Naive thymus-derived CD4-positive, alpha-beta T cell (primary cell): ENCODE results near the gene TMEM234. TPM values are rescaled to one million over a fixed set of nuclear protein-coding genes. Genes with fewer than 3 reads are reported as not detected.
A peak's percentile ranks its signal among the peaks of the same experiment; 100 is the strongest.

Source experiments
- ATAC-seq: fragments of 150-1000 bp; cut with Tn5 transposase; 2 replicates; pipeline ENCODE4 v1.10.0; 2021; ENCODE audit warnings: mild to moderate bottlenecking, moderate library complexity
- CTCF ChIA-PET: fragments of 350-600 bp; sonication (Branson Sonifier 250); formaldehyde crosslinking; loops from one replicate; lab custom pipeline; 2021; ENCODE audit warnings: antibody characterized with exemption; lab: Charles Lee
- POLR2A ChIA-PET: fragments of 350-600 bp; sonication (Branson Sonifier 250); formaldehyde crosslinking; loops from one replicate; lab custom pipeline; 2021; ENCODE audit warnings: antibody characterized with exemption, inconsistent platforms; lab: Charles Lee
- DNase-seq, 9 donors: peaks; one replicate each; pipeline versions ENCODE4 v3.0.0 to v3.0.0-alpha.2; 2020 to 2022; ENCODE audit warnings: mixed read lengths in 1 of 9
- H3K27ac ChIP-seq: one replicate; pipeline ENCODE4 v1.7.0; 2013; ENCODE audit warnings: mild to moderate bottlenecking, low read depth, low read length, moderate library complexity
- H3K27me3 ChIP-seq, 2 donors: one replicate each; pipeline ENCODE4 v1.7.0; 2013; ENCODE audit warnings: low read length in 2 of 2, mild to moderate bottlenecking in 2 of 2, moderate library complexity in 2 of 2; ENCODE audit not compliant: control insufficient read depth in 2 of 2, insufficient read depth in 2 of 2
- H3K36me3 ChIP-seq, 3 experiments: 1 replicate in 2 of 3; 2 replicates in 1 of 3; pipeline ENCODE4 v1.7.0; 2013; ENCODE audit warnings: low read length in 3 of 3, mild to moderate bottlenecking in 3 of 3, moderate library complexity in 1 of 3; ENCODE audit not compliant: insufficient read depth in 3 of 3, control insufficient read depth in 2 of 3
- H3K4me1 ChIP-seq, 2 donors: one replicate each; pipeline ENCODE4 v1.7.0; 2013; ENCODE audit warnings: low read length in 2 of 2, mild to moderate bottlenecking in 2 of 2, moderate library complexity in 1 of 2; ENCODE audit not compliant: control insufficient read depth in 2 of 2, insufficient read depth in 2 of 2
- H3K4me3 ChIP-seq: 2 replicates; pipeline ENCODE4 v1.7.0; 2013; ENCODE audit warnings: mild to moderate bottlenecking, low read length
- H3K9me3 ChIP-seq, 3 experiments: 1 replicate in 2 of 3; 2 replicates in 1 of 3; pipeline ENCODE4 v1.7.0; 2013; ENCODE audit warnings: low read length in 3 of 3; ENCODE audit not compliant: control insufficient read depth in 2 of 3
- H3K27ac Mint-ChIP-seq, 9 donors: one replicate each; pipeline ENCODE4 v1.8.0; 2020 to 2022; ENCODE audit warnings: mixed read lengths in 9 of 9, mild to moderate bottlenecking in 8 of 9, moderate library complexity in 5 of 9, inconsistent platforms in 2 of 9
- H3K27me3 Mint-ChIP-seq, 5 donors: one replicate each; pipeline ENCODE4 v1.8.0; 2021 to 2022; ENCODE audit warnings: mixed read lengths in 5 of 5, mild to moderate bottlenecking in 1 of 5
- H3K36me3 Mint-ChIP-seq, 5 donors: one replicate each; pipeline ENCODE4 v1.8.0; 2020 to 2022; ENCODE audit warnings: mixed read lengths in 5 of 5, mild to moderate bottlenecking in 3 of 5, inconsistent platforms in 1 of 5
- H3K4me1 Mint-ChIP-seq, 7 donors: one replicate each; pipeline ENCODE4 v1.8.0; 2020 to 2022; ENCODE audit warnings: mixed read lengths in 7 of 7, mild to moderate bottlenecking in 3 of 7, inconsistent platforms in 1 of 7
- H3K4me3 Mint-ChIP-seq, 10 donors: one replicate each; pipeline ENCODE4 v1.8.0; 2020 to 2022; ENCODE audit warnings: mild to moderate bottlenecking in 10 of 10, mixed read lengths in 10 of 10, moderate library complexity in 6 of 10, inconsistent platforms in 2 of 10
- H3K9me3 Mint-ChIP-seq, 11 donors: one replicate each; pipeline ENCODE4 v1.8.0; 2020 to 2022; ENCODE audit warnings: mixed read lengths in 11 of 11, mild to moderate bottlenecking in 4 of 11, inconsistent platforms in 1 of 11, moderate library complexity in 1 of 11
- intact Hi-C, 2 donors: fragments of 100-400 bp; cut with micrococcal nuclease; formaldehyde crosslinking; loops; one replicate each; pipeline ENCODE4 v1.15.1; 2023
- polyA plus RNA-seq, 2 donors: library from polyadenylated mRNA; unstranded; fragments of 300-500 nt; fragmentation: Illumina TruSeq; gene quantifications; one replicate each; pipeline ENCODE4 v1.2.3, GENCODE V29; 2021
- total RNA-seq, 6 experiments: library from RNA in 5 of 6; stranded (reverse) in 5 of 6; gene quantifications; 1 replicate in 5 of 6; 2 replicates in 1 of 6; pipeline ENCODE4 v1.2.3 and lab custom pipeline; 2021 to 2026

TMEM234 gene
- total RNA-seq (10 to 100 TPM; 15.9 to 29.6 (median 21.4) TPM), polyA plus RNA-seq (1 to 10 TPM; 5.9 to 6.1 TPM), total RNA-seq (lab: John Stamatoyannopoulos, UW) (15.3 reads per million, percentile 45 among the genes with 10 or more reads in this experiment)

- no peaks in the 10 kb centered on the region for H3K27me3 Mint-ChIP-seq
- Histone ChIP-seq H3K27ac (peak within 1 kb of the TSS; percentile 99), H3K36me3 (peaks cover 5 to 34% (median 11%) of the 10 kb centered on the region in 3 experiments), H3K4me3 (peak within 1 kb of the TSS; percentile 99), H3K9me3 (no peaks in the 10 kb centered on the region), H3K27me3 (no peaks in the 10 kb centered on the region), H3K4me1 (peaks cover 23 to 24% of the 10 kb centered on the region in 2 donors)
- H3K27ac Mint-ChIP-seq: peak within 1 kb of the TSS; percentile 94 to 99 (median 98)
- peaks cover 14 to 57% (median 37%) of the 10 kb centered on the region in 7 donors for H3K4me1 Mint-ChIP-seq
- H3K4me3 Mint-ChIP-seq: peak within 1 kb of the TSS; percentile 90 to 98 (median 97)
- DNase-seq: peak; percentile 71 to 94 (median 89)
- ChIA-PET CTCF (interaction anchor here (1.3 to 1.5 kb wide), 2 partner anchors 19 to 150 kb away, joined by 6 read pairs; no protein-coding TSS in a partner anchor), POLR2A (interaction anchor here (0.5 to 2.4 kb wide), 7 partner anchors 8 to 68 kb away, joined by 4 to 10 read pairs (median 5); partner anchors contain the start of genes IQCC and LCK)
- intact Hi-C loops: loop anchor here (1.0 to 2.0 kb wide), 13 partner anchors 17 to 172 kb away; partner anchors contain the start of genes BSDC1 (in 2 of the 2), CCDC28B (in 2 of the 2), HDAC1 (in 2 of the 2) and IQCC (in 1 of the 2)
- ATAC-seq: peak; percentile 95
- no peaks in the 10 kb centered on the region for H3K9me3 Mint-ChIP-seq
- H3K36me3 Mint-ChIP-seq: peaks cover 0 to 25% (median 11%) of the 10 kb centered on the region in 5 donors
Observed at GRCh38 chr1:32221980-32222755, at the start of gene TMEM234, which contains the start of gene EIF3I. TMEM234 (minus strand) TSS chr1:32222353; CDS start chr1:32222322, 31 bp downstream. EIF3I (plus strand) TSS chr1:32222407; CDS start chr1:32222442, 35 bp downstream.

GRCh38 chr1:32269744-32270143 is 47.6 kb upstream of the TMEM234 start:
- peaks cover 59 to 76% of the 10 kb centered on the region in 2 donors for H3K4me1 ChIP-seq

GRCh38 chr1:32266921-32267591 is 44.9 kb upstream of the TMEM234 start:
- peak overlapping the region; percentile 18 for H3K4me3 ChIP-seq
- peak overlapping the region; percentile 93 to 100 (median 99) for H3K27ac Mint-ChIP-seq
- peaks cover 0 to 4% (median 0%) of the 10 kb centered on the region in 11 donors for H3K9me3 Mint-ChIP-seq
- H3K27ac ChIP-seq: peak overlapping the region; percentile 64
- ATAC-seq: peak; percentile 69
- H3K4me1 Mint-ChIP-seq: peaks cover 42 to 72% (median 54%) of the 10 kb centered on the region in 7 donors
- intact Hi-C loops: loop anchor here in 1 of 2 donors (1.0 kb wide), 1 partner anchor 17 kb away; no protein-coding TSS in a partner anchor
- no peaks in the 10 kb centered on the region for H3K27me3 Mint-ChIP-seq
- H3K36me3 ChIP-seq: peaks cover 0 to 7% (median 0%) of the 10 kb centered on the region in 3 experiments
- DNase-seq: peak in 6 of 9 donors; percentile 41 to 68 (median 52)
- CTCF ChIA-PET: interaction anchor here (0.7 to 2.7 kb wide), 7 partner anchors 9 to 51 kb away, joined by 3 to 7 read pairs (median 4); partner anchors contain the start of gene FAM167B
- no peaks in the 10 kb centered on the region for H3K27me3 ChIP-seq
- peaks cover 55 to 78% of the 10 kb centered on the region in 2 donors for H3K4me1 ChIP-seq
- peaks cover 3 to 34% (median 13%) of the 10 kb centered on the region in 5 donors for H3K36me3 Mint-ChIP-seq
- peak overlapping the region; percentile 70 to 96 (median 86) for H3K4me3 Mint-ChIP-seq
- H3K9me3 ChIP-seq: no peaks in the 10 kb centered on the region
- POLR2A ChIA-PET: interaction anchor here (0.6 to 25.2 kb wide), 4 partner anchors 19 to 1030 kb away, joined by 3 to 738 read pairs (median 6); partner anchors contain the start of genes FAM167B, HDAC1 and LCK

More at GRCh38 chr1:32269744-32270143, 47.6 kb upstream of the TMEM234 start:
- Mint-ChIP-seq H3K27ac (peak overlapping the region; percentile 40 to 96 (median 86)), H3K36me3 (peaks cover 3 to 38% (median 15%) of the 10 kb centered on the region in 5 donors), H3K9me3 (peaks cover 0 to 8% (median 0%) of the 10 kb centered on the region in 11 donors), H3K27me3 (no peaks in the 10 kb centered on the region), H3K4me1 (peaks cover 53 to 77% (median 63%) of the 10 kb centered on the region in 7 donors), H3K4me3 (peak overlapping the region in 9 of 10 donors; percentile 6 to 53 (median 44))
- H3K36me3 ChIP-seq: peaks cover 4 to 6% (median 6%) of the 10 kb centered on the region in 3 experiments
- H3K27me3 ChIP-seq: no peaks in the 10 kb centered on the region
- no peaks in the 10 kb centered on the region for H3K9me3 ChIP-seq
- CTCF ChIA-PET: interaction anchor here (0.7 to 1.4 kb wide), 5 partner anchors 12 to 29 kb away, joined by 3 to 5 read pairs (median 4); no protein-coding TSS in a partner anchor
- no peak for ATAC-seq
- intact Hi-C loops: no loop called here
- H3K4me3 ChIP-seq: no peak overlapping the region
- DNase-seq: no peak
- peak overlapping the region; percentile 41 for H3K27ac ChIP-seq
- POLR2A ChIA-PET: interaction anchor here (0.6 to 25.2 kb wide), 3 partner anchors 13 to 48 kb away, joined by 4 to 738 read pairs (median 5); partner anchors contain the start of genes EIF3I, FAM167B, LCK and TMEM234

GRCh38 chr1:32265846-32266245 is 43.7 kb upstream of the TMEM234 start:
- Mint-ChIP-seq H3K27ac (peak overlapping the region; percentile 85 to 99 (median 95)), H3K27me3 (no peaks in the 10 kb centered on the region), H3K4me3 (peak overlapping the region; percentile 12 to 84 (median 72)), H3K36me3 (peaks cover 3 to 25% (median 13%) of the 10 kb centered on the region in 5 donors), H3K4me1 (peaks cover 31 to 61% (median 42%) of the 10 kb centered on the region in 7 donors), H3K9me3 (peaks cover 0 to 4% (median 0%) of the 10 kb centered on the region in 11 donors)
- Histone ChIP-seq H3K9me3 (no peaks in the 10 kb centered on the region), H3K27me3 (no peaks in the 10 kb centered on the region), H3K4me3 (peak overlapping the region; percentile 11), H3K36me3 (peaks cover 0 to 7% (median 5%) of the 10 kb centered on the region in 3 experiments), H3K4me1 (peaks cover 43 to 70% of the 10 kb centered on the region in 2 donors), H3K27ac (peak overlapping the region; percentile 70)
- DNase-seq (no peak), ATAC-seq (no peak)
- ChIA-PET CTCF (interaction anchor here (0.7 to 2.7 kb wide), 5 partner anchors 12 to 25 kb away, joined by 3 to 7 read pairs (median 4); partner anchors contain the start of gene FAM167B), POLR2A (interaction anchor here (0.6 to 25.2 kb wide), 11 partner anchors 8 to 281 kb away, joined by 3 to 738 read pairs (median 6); partner anchors contain the start of genes FAM167B, HDAC1, LCK and MARCKSL1)
- intact Hi-C loops: no loop called here

- Mint-ChIP-seq H3K9me3 (peaks cover 0 to 4% (median 0%) of the 10 kb centered on the region in 11 donors), H3K4me1 (peaks cover 38 to 66% (median 49%) of the 10 kb centered on the region in 7 donors), H3K27me3 (no peaks in the 10 kb centered on the region), H3K4me3 (peak overlapping the region; percentile 54 to 86 (median 78)), H3K36me3 (peaks cover 3 to 29% (median 21%) of the 10 kb centered on the region in 5 donors), H3K27ac (peak overlapping the region; percentile 84 to 99 (median 95))
- Histone ChIP-seq H3K4me1 (peaks cover 53 to 71% of the 10 kb centered on the region in 2 donors), H3K9me3 (no peaks in the 10 kb centered on the region), H3K4me3 (peak overlapping the region; percentile 19), H3K27me3 (no peaks in the 10 kb centered on the region), H3K27ac (peak overlapping the region; percentile 70), H3K36me3 (peaks cover 0 to 12% (median 11%) of the 10 kb centered on the region in 3 experiments)
- intact Hi-C loops: loop anchor here in 1 of 2 donors (1.0 kb wide), 2 partner anchors 7 to 10 kb away; no protein-coding TSS in a partner anchor
- DNase-seq (peak in 5 of 9 donors; percentile 51 to 61 (median 55)), ATAC-seq (peak; percentile 84)
- CTCF ChIA-PET: interaction anchor here (0.6 kb wide), 1 partner anchor 109 kb away, joined by 3 read pairs; no protein-coding TSS in a partner anchor
- POLR2A ChIA-PET: interaction anchor here (1.1 to 25.2 kb wide), 5 partner anchors 8 to 72 kb away, joined by 3 to 738 read pairs (median 5); partner anchors contain the start of genes FAM167B and LCK
Observed at GRCh38 chr1:32263744-32264143, 41.6 kb upstream of the TMEM234 start.
